Right atrium auricular region (tissue), 2 donors: ENCODE measurements around the gene KCNB1. TPM values are rescaled to one million over a fixed set of nuclear protein-coding genes. Genes with fewer than 3 reads are reported as not detected.

Source experiments
- DNase-seq: peaks from one replicate; pipeline ENCODE4 v3.0.0-alpha.2; 2019; ENCODE audit warnings: low spot score
- H3K27ac ChIP-seq, 2 donors: fragments of 200-600 bp; sonication (generic); 1 replicate in 1 of 2; 2 replicates in 1 of 2; pipeline ENCODE4 v1.5.1; 2016 to 2019
- H3K27me3 ChIP-seq, 2 donors: fragments of 200-600 bp; sonication (generic); one replicate each; pipeline versions ENCODE4 v1.5.1 to v1.6.0; 2017 to 2019
- H3K36me3 ChIP-seq: fragments of 200-600 bp; sonication (generic); one replicate; pipeline ENCODE4 v1.5.1; 2016
- H3K4me1 ChIP-seq, 2 donors: fragments of 200-600 bp; sonication (generic); one replicate each; pipeline versions ENCODE4 v1.5.1 to v1.6.0; 2017 to 2019
- H3K4me3 ChIP-seq, 2 donors: fragments of 200-600 bp; sonication (generic); 1 replicate in 1 of 2; 2 replicates in 1 of 2; pipeline ENCODE4 v1.5.1; 2017 to 2019; ENCODE audit warnings: mild to moderate bottlenecking in 1 of 2, moderate library complexity in 1 of 2
- H3K9me3 ChIP-seq, 2 donors: fragments of 200-600 bp; sonication (generic); one replicate each; pipeline ENCODE4 v1.5.1; 2019
- CTCF ChIP-seq, 2 donors: fragments of 200-600 bp; sonication (generic); IDR thresholded peaks; one replicate each; pipeline ENCODE4 v1.5.1; 2019; ENCODE audit warnings: antibody characterized with exemption in 2 of 2
- total RNA-seq, 2 donors: library from RNA; depleted of rRNA; stranded (reverse); fragments of >200 nt; gene quantifications; one replicate each; pipeline ENCODE4 v1.1.0, GENCODE V29; 2016

KCNB1 gene
- total RNA-seq, 2 donors from 2014 or later = 1.4 to 2.7 TPM

GRCh38 chr20:49468412-49468811 lies 14.1 kb downstream of the KCNB1 start:
- H3K36me3 ChIP-seq = no peaks in the 10 kb centered on the region
- no peak for DNase-seq
- no peak overlapping the region for H3K4me3 ChIP-seq
- no peaks in the 10 kb centered on the region for H3K9me3 ChIP-seq
- H3K27me3 ChIP-seq = no peaks in the 10 kb centered on the region
- TF ChIP-seq CTCF (IDR thresholded peaks at IDR 0.05) = no peak
- no peak overlapping the region for H3K27ac ChIP-seq
- H3K4me1 ChIP-seq = no peaks in the 10 kb centered on the region

- H3K4me3 ChIP-seq = no peak overlapping the region
- no peak for TF ChIP-seq CTCF (IDR thresholded peaks at IDR 0.05)
- no peak for DNase-seq
- H3K9me3 ChIP-seq = no peaks in the 10 kb centered on the region
- no peaks in the 10 kb centered on the region for H3K27me3 ChIP-seq
- H3K27ac ChIP-seq = no peak overlapping the region
- no peaks in the 10 kb centered on the region for H3K4me1 ChIP-seq
- no peaks in the 10 kb centered on the region for H3K36me3 ChIP-seq
Observed at GRCh38 chr20:49466114-49466912, 16.2 kb downstream of the KCNB1 start.

GRCh38 chr20:49464556-49464955 lies 17.9 kb downstream of the KCNB1 start:
- DNase-seq = no peak
- H3K27ac ChIP-seq = no peak overlapping the region
- no peaks in the 10 kb centered on the region for H3K36me3 ChIP-seq
- no peak for TF ChIP-seq CTCF (IDR thresholded peaks at IDR 0.05)
- H3K27me3 ChIP-seq = no peaks in the 10 kb centered on the region
- no peaks in the 10 kb centered on the region for H3K9me3 ChIP-seq
- no peak overlapping the region for H3K4me3 ChIP-seq
- no peaks in the 10 kb centered on the region for H3K4me1 ChIP-seq

- Histone ChIP-seq H3K27me3 (no peaks in the 10 kb centered on the region), H3K36me3 (no peaks in the 10 kb centered on the region), H3K9me3 (no peaks in the 10 kb centered on the region), H3K27ac (no peak overlapping the region), H3K4me1 (no peaks in the 10 kb centered on the region), H3K4me3 (no peak overlapping the region)
- no peak for DNase-seq
- TF ChIP-seq CTCF (IDR thresholded peaks at IDR 0.05) = no peak
Observed at GRCh38 chr20:49462626-49463025, 19.8 kb downstream of the KCNB1 start.

- no peak for TF ChIP-seq CTCF (IDR thresholded peaks at IDR 0.05)
- Histone ChIP-seq H3K4me1 (no peaks in the 10 kb centered on the region), H3K36me3 (no peaks in the 10 kb centered on the region), H3K27me3 (no peaks in the 10 kb centered on the region), H3K27ac (no peak overlapping the region), H3K4me3 (no peak overlapping the region), H3K9me3 (no peaks in the 10 kb centered on the region)
- no peak for DNase-seq
Observed at GRCh38 chr20:49461894-49462620, 20.4 kb downstream of the KCNB1 start.
